ENCODE results near the gene ERVW-1.
"Not testable (repeated sequence)": the region's sequence is repeated elsewhere in the genome, so short reads cannot be mapped to it uniquely, and the experiment has no call there.

The ERVW-1 gene

GRCh38 chr7:92477681-92478080 is at the start of gene ERVW-1:
ERVW-1 (minus strand) TSS chr7:92477946; CDS start chr7:92470381, 7,565 bp downstream.
- DNase-seq, result not testable (repeated sequence)

- DNase-seq, result no peak
Measured at GRCh38 chr7:92523110-92523509, 45.4 kb upstream of the ERVW-1 start.

GRCh38 chr7:92520024-92520423 is 42.3 kb upstream of the ERVW-1 start:
- no peak for DNase-seq

GRCh38 chr7:92517631-92518030 is 39.9 kb upstream of the ERVW-1 start:
- DNase-seq, result no peak

DNA sequence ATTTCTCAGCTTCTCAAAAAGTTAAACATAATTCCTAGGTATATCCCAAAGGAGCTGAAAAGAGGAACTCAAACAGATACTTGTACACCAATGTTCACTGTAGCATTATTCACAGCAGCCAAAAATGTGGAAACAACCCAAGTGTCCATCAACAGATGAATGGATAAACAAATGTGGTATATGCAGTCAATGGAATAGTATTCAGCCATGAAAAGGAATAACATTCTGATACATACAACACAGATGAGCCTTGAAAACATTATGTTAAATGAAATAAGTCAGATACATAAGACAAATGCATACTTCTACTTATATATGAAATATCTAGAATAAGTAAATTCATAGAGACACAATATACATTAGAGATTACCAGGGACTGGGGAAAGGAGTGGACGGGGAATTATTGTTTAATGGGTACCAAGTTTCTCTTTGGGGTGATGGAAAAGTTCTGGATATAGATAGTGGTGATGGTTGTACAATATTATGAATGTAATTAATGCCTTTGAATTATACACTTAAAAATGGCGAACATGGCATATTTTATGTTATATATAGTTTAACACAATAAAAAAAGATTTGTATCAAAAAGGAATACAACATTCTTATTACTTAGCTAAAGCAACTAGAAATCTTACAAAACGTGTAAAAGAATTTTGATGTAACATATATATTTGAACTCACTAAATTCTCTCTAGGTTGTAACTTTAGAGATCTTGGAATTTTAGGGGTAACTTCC is 35.6 kb upstream of the ERVW-1 start:
- no peak for DNase-seq

DNA sequence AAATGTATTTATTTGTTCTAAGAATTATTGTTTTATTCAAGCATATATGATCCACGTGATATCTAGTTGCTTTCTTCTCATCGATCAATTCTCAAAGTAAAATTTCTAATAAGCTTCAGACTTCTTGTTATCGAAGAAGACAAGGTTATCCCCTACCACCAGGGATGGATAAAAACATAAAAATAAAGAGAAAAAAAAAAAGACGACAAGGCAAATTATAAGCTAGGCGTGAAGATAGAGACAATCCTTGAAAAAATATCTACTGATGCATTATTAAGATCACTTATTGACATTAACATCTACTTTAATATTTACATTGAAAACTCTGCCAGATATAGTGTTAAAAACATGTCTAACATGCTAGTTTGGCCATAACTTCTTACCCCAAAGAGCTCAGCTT is 31.2 kb upstream of the ERVW-1 start:
- no peak for DNase-seq

DNA sequence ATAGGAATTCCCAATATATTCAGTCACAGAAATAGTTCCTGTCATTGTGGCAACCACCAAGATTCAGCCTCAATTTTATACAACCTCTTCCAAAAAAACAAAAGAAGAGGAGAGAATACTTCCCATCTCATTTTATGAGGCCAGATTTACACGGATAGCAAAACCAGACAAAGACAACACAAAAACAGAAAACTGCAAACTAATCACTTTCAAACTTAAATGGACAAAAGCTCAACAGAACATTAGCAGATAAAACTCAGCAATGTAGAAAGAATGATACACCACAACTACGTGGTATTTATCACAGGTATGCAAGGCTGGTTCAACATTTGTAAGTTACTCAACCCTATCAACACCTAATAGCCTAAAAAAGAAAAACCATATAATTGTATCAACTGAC is 28.6 kb upstream of the ERVW-1 start:
- DNase-seq, result no peak

DNA sequence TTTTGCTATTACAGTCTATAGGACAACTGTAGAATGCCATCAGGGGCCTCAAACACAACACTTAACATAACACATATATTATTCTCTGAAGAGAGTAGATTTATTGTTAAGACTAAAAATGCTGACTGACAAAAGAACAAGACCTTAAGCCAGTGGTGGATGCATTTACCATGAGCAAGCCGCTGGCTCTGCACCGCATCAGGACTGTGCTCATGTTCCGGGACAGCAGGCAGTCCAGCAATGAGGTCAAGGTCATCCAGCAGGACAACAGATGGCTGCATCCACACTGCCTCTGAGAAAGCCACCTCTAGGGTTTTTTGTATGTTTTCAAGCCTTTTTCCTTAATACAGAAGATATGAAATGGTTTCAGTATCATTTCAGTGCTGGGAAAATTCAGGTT is 26.8 kb upstream of the ERVW-1 start:
- no peak for DNase-seq

GRCh38 chr7:92503767-92504166 is 26.0 kb upstream of the ERVW-1 start:
- no peak for DNase-seq

DNA sequence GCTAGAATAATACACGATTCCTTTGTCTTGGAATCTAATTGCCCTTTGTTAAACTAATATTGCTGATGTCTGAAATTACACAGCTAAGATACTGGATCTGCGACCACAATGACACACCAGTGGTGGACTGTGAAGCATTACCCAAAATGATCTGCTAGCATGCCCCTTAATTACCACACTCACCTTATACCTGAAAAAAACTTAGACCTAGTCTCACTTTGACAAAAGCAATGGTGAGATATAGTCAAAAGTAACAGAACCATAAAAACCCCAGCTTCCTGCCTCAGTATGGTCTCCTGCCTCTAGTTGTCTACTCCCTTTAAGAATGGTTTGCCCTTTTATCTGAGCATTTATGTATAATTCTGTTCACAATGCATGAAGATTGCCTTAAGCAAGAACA is 20.8 kb upstream of the ERVW-1 start:
- no peak for DNase-seq

DNA sequence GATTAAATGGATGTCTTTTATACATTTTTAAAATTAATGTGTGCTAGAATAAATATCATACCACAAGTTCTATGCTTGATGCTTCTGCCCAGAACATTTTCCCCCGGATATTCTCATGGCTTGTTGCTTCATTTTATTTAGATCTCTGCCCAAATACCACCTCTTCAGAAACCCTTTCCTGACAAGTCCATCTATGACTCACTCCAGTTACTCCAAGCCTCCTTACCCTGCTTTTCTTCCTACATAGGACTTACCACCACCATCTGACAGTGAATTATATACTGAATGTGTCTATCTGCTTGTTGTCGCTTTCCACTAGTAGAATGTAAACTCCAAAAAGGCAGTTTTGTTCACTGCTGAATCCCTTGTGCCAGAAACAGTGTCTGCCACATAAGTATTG is 19.1 kb upstream of the ERVW-1 start:
- DNase-seq, result no peak

GRCh38 chr7:92489634-92490033 is 11.9 kb upstream of the ERVW-1 start:
- DNase-seq, result no peak

- DNase-seq, result no peak
Measured at GRCh38 chr7:92487804-92488203, 10.1 kb upstream of the ERVW-1 start.

DNA sequence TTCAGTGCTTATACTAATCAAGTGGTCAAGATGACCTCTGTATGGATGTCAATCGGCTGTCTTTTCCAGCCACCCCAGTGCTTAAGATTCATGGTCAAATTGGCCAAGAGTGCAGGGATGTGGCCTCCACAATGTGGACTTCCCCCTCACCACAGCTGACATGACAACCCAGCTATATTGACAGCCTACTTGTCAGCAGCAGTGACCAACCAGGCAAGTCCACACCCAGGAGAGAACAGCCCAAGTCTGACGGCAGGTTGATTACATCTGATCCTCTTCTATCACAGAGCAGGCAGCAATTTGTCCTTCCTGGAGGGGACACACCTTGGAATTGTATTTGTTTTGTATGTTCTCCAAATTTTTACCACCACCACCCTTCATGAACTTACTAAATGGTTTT is 8.2 kb upstream of the ERVW-1 start:
- DNase-seq, result no peak

GRCh38 chr7:92485267-92485892 is 7.6 kb upstream of the ERVW-1 start:
- DNase-seq, result no peak

- not testable (repeated sequence) for DNase-seq
Measured at GRCh38 chr7:92484226-92484625, 6.5 kb upstream of the ERVW-1 start.

GRCh38 chr7:92483624-92484023 is 5.9 kb upstream of the ERVW-1 start:
- not testable (repeated sequence) for DNase-seq

- not testable (repeated sequence) for DNase-seq
Measured at GRCh38 chr7:92479146-92479545, 1.4 kb upstream of the ERVW-1 start.

DNA sequence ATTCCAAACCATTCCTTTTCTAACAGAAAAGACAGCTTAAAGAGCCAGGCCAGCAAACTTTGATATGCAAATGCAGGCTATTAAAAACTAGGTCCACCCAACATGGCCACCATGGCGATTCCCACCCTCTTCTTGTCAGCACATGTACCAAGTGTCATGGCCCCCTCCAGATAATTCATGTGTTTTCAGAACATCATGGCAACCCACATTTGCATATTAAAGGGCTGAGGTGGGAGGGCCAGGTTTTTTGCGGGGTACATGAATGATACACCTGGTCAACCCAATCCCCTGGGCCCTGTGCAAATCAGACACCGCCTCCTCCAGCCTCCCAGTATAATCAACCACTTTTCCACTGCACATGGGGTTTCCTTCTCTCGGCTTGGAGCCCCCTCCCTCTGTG is 965 bp upstream of the ERVW-1 start:
- no peak for DNase-seq

GRCh38 chr7:92478095-92478494 is 349 bp upstream of the ERVW-1 start:
- DNase-seq, result no peak

- not testable (repeated sequence) for DNase-seq
Measured at GRCh38 chr7:92475851-92476590, 1.7 kb downstream of the ERVW-1 start.

GRCh38 chr7:92475261-92475770 is 2.4 kb downstream of the ERVW-1 start:
- not testable (repeated sequence) for DNase-seq

DNA sequence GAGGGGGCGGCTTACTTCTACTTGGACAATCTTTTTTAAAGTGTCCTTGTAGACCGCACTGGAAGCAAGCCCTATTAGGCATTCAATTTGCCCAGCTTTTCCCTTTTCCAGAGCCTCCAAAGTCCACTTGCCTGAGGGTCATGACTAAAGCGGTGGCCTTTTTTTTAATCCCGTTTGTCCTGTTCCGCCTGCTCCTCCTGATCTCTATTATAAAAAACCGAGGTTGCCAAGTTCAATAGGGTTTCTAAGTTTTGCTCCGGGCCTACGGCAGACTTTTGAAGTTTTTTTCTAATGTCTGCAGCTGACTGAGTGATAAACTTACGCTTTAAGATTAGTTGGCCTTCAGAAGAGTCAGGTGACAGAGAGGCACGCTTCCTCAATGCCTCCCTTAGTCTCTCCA is 3.8 kb downstream of the ERVW-1 start:
- DNase-seq, result not testable (repeated sequence)

DNA sequence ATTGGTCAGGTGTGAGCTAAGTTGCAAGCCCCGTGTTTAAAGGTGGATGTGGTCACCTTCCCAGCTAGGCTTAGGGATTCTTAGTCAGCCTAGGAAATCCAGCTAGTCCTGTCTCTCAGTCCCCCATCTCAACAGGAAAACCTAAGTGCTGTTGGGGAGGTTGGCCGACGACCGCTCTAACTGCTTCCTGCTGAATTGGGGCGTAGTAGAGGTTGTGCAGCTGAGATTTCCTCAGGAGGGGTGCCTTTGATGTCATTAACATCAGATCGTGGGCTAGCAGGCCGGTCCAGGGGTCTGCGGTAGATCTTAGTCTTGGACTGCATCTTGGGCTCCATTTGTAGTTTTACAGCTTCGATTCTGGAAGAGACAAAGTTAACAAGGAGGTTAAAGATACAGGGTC is 9.2 kb downstream of the ERVW-1 start:
- DNase-seq, result not testable (repeated sequence)

Measured in CD4-positive, alpha-beta T cell treated with Interferon alpha-2 for 1 hour (primary cell).